MM.1S (cell line): ENCODE results near the gene BNIP3.

Source experiments
- DNase-seq: peaks from one replicate; pipeline ENCODE4 v3.0.0-alpha.2; 2015
- H2AFZ ChIP-seq: fragments of 300-600 bp; sonication (generic); 2 replicates; pipeline ENCODE4 v1.6.0; 2016; ENCODE audit warnings: antibody characterized with exemption, low read length
- H3F3A ChIP-seq: fragments of 300-600 bp; sonication (generic); 2 replicates; pipeline ENCODE4 v1.6.1; 2016; ENCODE audit warnings: mild to moderate bottlenecking, antibody characterized with exemption, low read length, moderate library complexity, mixed read lengths; ENCODE audit not compliant: insufficient read depth
- H3K27ac ChIP-seq: fragments of 300-600 bp; sonication (generic); 2 replicates; pipeline ENCODE4 v1.5.1; 2016; ENCODE audit warnings: mild to moderate bottlenecking, low read length
- H3K27me3 ChIP-seq: fragments of 300-600 bp; sonication (generic); replicated peaks from 2 replicates; pipeline ENCODE4 v1.6.0; 2016; ENCODE audit warnings: low read length; ENCODE audit not compliant: insufficient read depth
- H3K36me3 ChIP-seq: fragments of 300-600 bp; sonication (generic); replicated peaks from 2 replicates; pipeline ENCODE4 v1.6.1; 2016; ENCODE audit warnings: mild to moderate bottlenecking, low read length, mixed read lengths; ENCODE audit not compliant: insufficient read depth
- H3K4me1 ChIP-seq: fragments of 300-600 bp; sonication (generic); 2 replicates; pipeline ENCODE4 v1.6.1; 2016; ENCODE audit warnings: low read length, mixed read lengths
- H3K4me2 ChIP-seq: fragments of 300-600 bp; sonication (generic); 2 replicates; pipeline ENCODE4 v1.6.0; 2016; ENCODE audit warnings: low read depth, low read length
- H3K4me3 ChIP-seq: fragments of 300-600 bp; sonication (generic); 2 replicates; pipeline ENCODE4 v1.5.1; 2016; ENCODE audit warnings: low read length, mixed read lengths
- H3K79me2 ChIP-seq: fragments of 300-600 bp; sonication (generic); 2 replicates; pipeline ENCODE4 v1.6.1; 2016; ENCODE audit warnings: mixed run types, low read length, mixed read lengths
- H3K9ac ChIP-seq: fragments of 300-600 bp; sonication (generic); 2 replicates; pipeline ENCODE4 v1.6.1; 2016; ENCODE audit warnings: low read length, mixed read lengths
- H3K9me2 ChIP-seq: fragments of 300-600 bp; sonication (generic); replicated peaks from 2 replicates; pipeline ENCODE4 v1.6.1; 2016; ENCODE audit warnings: mild to moderate bottlenecking, low read length, mixed read lengths; ENCODE audit not compliant: insufficient read depth
- H3K9me3 ChIP-seq: fragments of 300-600 bp; sonication (generic); replicated peaks from 2 replicates; pipeline ENCODE4 v1.6.1; 2016; ENCODE audit warnings: mild to moderate bottlenecking, low read length, mixed read lengths; ENCODE audit not compliant: insufficient read depth
- H4K20me1 ChIP-seq: fragments of 300-600 bp; sonication (generic); 2 replicates; pipeline ENCODE4 v1.6.1; 2016; ENCODE audit warnings: mild to moderate bottlenecking, low read length, moderate library complexity, mixed read lengths; ENCODE audit not compliant: insufficient read depth
- EZH2 ChIP-seq: fragments of 300-600 bp; sonication (generic); optimal IDR thresholded peaks from 2 replicates; pipeline ENCODE3; 2017; ENCODE audit warnings: low read depth, mild to moderate bottlenecking, antibody characterized with exemption, low read length, mixed read lengths
- EZH2phosphoT487 ChIP-seq: fragments of 300-600 bp; sonication (generic); IDR thresholded peaks from 2 replicates; pipeline ENCODE4 v1.6.1; 2018; ENCODE audit warnings: antibody characterized with exemption, low read length
- TF ChIP-seq, protein P1 (sequence below): fragments of 300-600 bp; sonication (generic); IDR thresholded peaks from 2 replicates; pipeline ENCODE4 v1.5.1; 2016; ENCODE audit warnings: antibody characterized with exemption, low read length, mixed read lengths

Gene BNIP3

DNA sequence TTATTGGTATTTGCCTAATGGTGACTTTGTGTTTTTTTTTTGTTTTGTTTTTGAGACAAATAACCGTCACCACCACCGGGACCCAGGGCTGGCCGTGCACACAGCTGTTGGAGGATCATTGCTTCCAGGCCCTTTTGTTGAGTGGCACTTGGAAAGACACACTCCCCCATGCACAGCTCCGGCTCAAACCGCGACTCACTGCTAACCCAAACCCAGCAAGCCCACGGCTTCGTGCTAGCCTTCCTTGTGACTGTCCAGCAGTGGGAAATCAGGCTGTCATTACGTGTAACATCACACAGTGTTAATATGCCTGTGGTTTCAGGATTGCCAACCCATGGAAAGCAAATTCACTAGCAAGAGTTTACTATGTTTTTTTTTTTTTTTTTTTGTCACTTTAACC lies 17.4 kb downstream of the BNIP3 start:
- H3K36me3 ChIP-seq, result no peaks in the 10 kb centered on the region
- H3K27ac ChIP-seq, result no peak overlapping the region
- TF ChIP-seq, protein P1, sequence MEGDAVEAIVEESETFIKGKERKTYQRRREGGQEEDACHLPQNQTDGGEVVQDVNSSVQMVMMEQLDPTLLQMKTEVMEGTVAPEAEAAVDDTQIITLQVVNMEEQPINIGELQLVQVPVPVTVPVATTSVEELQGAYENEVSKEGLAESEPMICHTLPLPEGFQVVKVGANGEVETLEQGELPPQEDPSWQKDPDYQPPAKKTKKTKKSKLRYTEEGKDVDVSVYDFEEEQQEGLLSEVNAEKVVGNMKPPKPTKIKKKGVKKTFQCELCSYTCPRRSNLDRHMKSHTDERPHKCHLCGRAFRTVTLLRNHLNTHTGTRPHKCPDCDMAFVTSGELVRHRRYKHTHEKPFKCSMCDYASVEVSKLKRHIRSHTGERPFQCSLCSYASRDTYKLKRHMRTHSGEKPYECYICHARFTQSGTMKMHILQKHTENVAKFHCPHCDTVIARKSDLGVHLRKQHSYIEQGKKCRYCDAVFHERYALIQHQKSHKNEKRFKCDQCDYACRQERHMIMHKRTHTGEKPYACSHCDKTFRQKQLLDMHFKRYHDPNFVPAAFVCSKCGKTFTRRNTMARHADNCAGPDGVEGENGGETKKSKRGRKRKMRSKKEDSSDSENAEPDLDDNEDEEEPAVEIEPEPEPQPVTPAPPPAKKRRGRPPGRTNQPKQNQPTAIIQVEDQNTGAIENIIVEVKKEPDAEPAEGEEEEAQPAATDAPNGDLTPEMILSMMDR, result no peak
- TF ChIP-seq EZH2phosphoT487 (no peak), EZH2 (no peak)
- DNase-seq, result no peak
- H2AFZ ChIP-seq, result no peak overlapping the region
- no peaks in the 10 kb centered on the region for H3K9me3 ChIP-seq
- no peaks in the 10 kb centered on the region for H3K27me3 ChIP-seq
- no peak overlapping the region for H3K4me2 ChIP-seq
- no peak overlapping the region for H3K9ac ChIP-seq
- H4K20me1 ChIP-seq, result no peaks in the 10 kb centered on the region
- H3K9me2 ChIP-seq, result no peaks in the 10 kb centered on the region
- no peaks in the 10 kb centered on the region for H3F3A ChIP-seq
- no peaks in the 10 kb centered on the region for H3K4me1 ChIP-seq
- H3K79me2 ChIP-seq, result no peaks in the 10 kb centered on the region
- H3K4me3 ChIP-seq, result no peak overlapping the region

DNA sequence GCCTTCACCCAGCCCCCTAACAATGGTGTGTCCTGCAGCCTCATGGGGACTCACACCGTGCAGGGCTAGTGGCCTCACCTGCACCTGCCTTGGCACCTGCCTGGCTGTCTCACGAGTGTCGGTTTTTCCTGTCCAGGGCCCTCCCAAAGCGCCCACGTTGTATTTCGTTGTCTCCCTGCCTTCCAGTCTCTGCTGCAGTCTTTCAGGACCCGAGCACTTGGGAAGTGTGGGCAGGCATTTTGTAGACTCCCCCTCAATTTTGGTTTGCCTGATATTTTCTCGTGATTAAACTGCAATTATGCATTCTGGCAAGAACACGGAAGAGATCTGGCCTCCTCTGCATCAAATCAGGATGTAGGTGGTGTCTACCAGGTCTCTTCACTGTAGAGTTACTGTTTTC lies 17.9 kb downstream of the BNIP3 start:
- H3K9me3 ChIP-seq, result no peaks in the 10 kb centered on the region
- no peaks in the 10 kb centered on the region for H3K79me2 ChIP-seq
- no peak for DNase-seq
- H3K36me3 ChIP-seq, result no peaks in the 10 kb centered on the region
- no peaks in the 10 kb centered on the region for H3K4me1 ChIP-seq
- no peak overlapping the region for H3K9ac ChIP-seq
- no peak overlapping the region for H3K4me2 ChIP-seq
- no peak overlapping the region for H2AFZ ChIP-seq
- TF ChIP-seq EZH2phosphoT487 (no peak), EZH2 (no peak)
- TF ChIP-seq, protein P1, result no peak
- no peak overlapping the region for H3K27ac ChIP-seq
- H3K9me2 ChIP-seq, result no peaks in the 10 kb centered on the region
- no peaks in the 10 kb centered on the region for H3F3A ChIP-seq
- H4K20me1 ChIP-seq, result no peaks in the 10 kb centered on the region
- no peak overlapping the region for H3K4me3 ChIP-seq
- H3K27me3 ChIP-seq, result no peaks in the 10 kb centered on the region

DNA sequence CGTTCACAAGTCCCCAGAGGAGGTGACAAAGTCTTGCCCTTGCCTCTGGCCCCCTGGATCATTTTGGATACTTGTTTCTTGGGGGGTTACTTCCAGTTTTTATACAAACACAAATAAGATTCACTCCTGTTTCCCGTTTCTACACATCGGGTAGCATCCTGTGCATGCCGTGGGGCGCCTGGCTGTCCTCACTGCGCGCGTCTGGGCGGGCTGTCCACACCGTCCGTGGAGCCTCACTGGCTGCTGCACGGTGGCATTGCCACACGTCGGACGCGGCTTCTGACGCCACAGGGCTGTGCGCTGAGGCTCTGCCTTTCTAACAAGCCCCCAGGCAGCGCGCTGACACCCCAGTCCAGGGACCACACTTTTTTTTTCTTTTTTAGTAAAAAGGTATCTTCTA lies 18.4 kb downstream of the BNIP3 start:
- no peak overlapping the region for H2AFZ ChIP-seq
- H3K4me2 ChIP-seq, result no peak overlapping the region
- no peaks in the 10 kb centered on the region for H3F3A ChIP-seq
- no peak overlapping the region for H3K9ac ChIP-seq
- no peak overlapping the region for H3K4me3 ChIP-seq
- H3K27me3 ChIP-seq, result no peaks in the 10 kb centered on the region
- no peaks in the 10 kb centered on the region for H3K79me2 ChIP-seq
- TF ChIP-seq EZH2phosphoT487 (no peak), EZH2 (no peak)
- TF ChIP-seq, protein P1, result no peak
- no peak for DNase-seq
- H3K36me3 ChIP-seq, result no peaks in the 10 kb centered on the region
- no peak overlapping the region for H3K27ac ChIP-seq
- no peaks in the 10 kb centered on the region for H3K9me2 ChIP-seq
- H4K20me1 ChIP-seq, result no peaks in the 10 kb centered on the region
- H3K9me3 ChIP-seq, result no peaks in the 10 kb centered on the region
- no peaks in the 10 kb centered on the region for H3K4me1 ChIP-seq
